NB4 (cell line): ENCODE data around the gene ELOVL3.
A peak's percentile ranks its signal among the peaks of the same experiment; 100 is the strongest.

Experiments
- DNase-seq: peaks from one replicate; pipeline ENCODE4 v3.0.0; 2010; ENCODE audit warnings: low read depth
- H3K4me3 ChIP-seq: one replicate; pipeline ENCODE4 v1.5.1; 2011; ENCODE audit warnings: mild to moderate bottlenecking, low read depth, low read length, moderate library complexity
- MYC ChIP-seq: IDR thresholded peaks from 2 replicates; pipeline ENCODE4 v1.6.1; 2011; ENCODE audit warnings: low read depth, low read length
- POLR2A ChIP-seq: IDR thresholded peaks from 2 replicates; pipeline ENCODE4 v1.6.1; 2011; ENCODE audit warnings: mild to moderate bottlenecking; ENCODE audit not compliant: insufficient read length; ENCODE audit errors: extremely low read depth
- TF ChIP-seq, protein P1 (sequence below): IDR thresholded peaks from one replicate; pipeline ENCODE4 v1.5.1; 2012; ENCODE audit warnings: low read depth, low read length
- TF ChIP-seq, protein P2 (sequence below): IDR thresholded peaks from 2 replicates; pipeline ENCODE4 v1.6.1; 2011; ENCODE audit warnings: low read depth, low read length

ELOVL3 gene

DNA sequence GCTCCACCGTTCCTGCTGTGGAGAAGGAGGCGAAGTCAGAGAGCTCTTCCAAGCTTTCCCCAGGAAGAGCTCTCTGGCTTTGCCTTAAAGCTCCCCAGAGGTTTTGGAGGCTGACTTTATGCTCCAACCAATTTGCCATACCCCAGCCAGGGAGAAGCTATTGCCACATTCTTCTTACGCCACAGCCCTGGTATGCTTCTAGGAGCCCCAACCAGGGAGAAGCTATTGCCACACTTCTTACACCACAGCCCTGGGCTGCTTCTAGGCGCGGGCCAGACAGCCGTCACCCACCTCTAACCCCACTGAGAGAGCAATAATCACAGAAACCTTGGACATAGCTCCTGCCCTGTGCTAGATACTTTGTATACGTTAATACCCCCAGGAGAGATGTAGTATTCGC, 951 bp downstream of the ELOVL3 start:
- peak overlapping the region; percentile 55 for H3K4me3 ChIP-seq
- peak; percentile 24 for TF ChIP-seq POLR2A
- TF ChIP-seq, protein P1, sequence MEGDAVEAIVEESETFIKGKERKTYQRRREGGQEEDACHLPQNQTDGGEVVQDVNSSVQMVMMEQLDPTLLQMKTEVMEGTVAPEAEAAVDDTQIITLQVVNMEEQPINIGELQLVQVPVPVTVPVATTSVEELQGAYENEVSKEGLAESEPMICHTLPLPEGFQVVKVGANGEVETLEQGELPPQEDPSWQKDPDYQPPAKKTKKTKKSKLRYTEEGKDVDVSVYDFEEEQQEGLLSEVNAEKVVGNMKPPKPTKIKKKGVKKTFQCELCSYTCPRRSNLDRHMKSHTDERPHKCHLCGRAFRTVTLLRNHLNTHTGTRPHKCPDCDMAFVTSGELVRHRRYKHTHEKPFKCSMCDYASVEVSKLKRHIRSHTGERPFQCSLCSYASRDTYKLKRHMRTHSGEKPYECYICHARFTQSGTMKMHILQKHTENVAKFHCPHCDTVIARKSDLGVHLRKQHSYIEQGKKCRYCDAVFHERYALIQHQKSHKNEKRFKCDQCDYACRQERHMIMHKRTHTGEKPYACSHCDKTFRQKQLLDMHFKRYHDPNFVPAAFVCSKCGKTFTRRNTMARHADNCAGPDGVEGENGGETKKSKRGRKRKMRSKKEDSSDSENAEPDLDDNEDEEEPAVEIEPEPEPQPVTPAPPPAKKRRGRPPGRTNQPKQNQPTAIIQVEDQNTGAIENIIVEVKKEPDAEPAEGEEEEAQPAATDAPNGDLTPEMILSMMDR: no peak
- TF ChIP-seq, protein P2, sequence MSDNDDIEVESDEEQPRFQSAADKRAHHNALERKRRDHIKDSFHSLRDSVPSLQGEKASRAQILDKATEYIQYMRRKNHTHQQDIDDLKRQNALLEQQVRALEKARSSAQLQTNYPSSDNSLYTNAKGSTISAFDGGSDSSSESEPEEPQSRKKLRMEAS: peak; percentile 66; the same call in 1 of the 2 replicates
- TF ChIP-seq MYC: peak; percentile 34; the same call in 1 of the 2 replicates
- peak; percentile 98 for DNase-seq

DNA sequence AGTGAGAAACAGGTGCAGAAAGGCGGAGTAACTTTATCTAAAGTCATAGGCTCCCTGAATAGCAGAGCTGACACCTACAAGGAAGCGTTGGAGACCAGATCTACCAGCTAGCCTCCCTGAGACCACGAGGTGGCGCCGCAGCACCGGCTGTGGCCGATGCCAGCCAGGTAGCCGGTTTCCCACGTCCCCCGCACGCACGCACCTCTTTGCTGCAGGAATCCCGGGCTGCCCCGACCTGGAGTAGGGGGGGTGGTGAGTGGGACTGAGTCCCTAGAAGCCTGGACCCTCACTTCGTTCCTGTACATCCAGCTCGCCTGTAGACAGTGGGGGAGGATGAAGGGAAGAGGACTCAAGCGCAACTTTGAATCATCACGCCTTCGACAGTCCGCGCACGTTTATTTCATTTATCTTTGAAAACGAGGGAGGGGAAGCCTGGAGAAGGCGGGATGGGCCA, 3.7 kb downstream of the ELOVL3 start:
- peak; percentile 84 for DNase-seq
- no peak overlapping the region for H3K4me3 ChIP-seq
- no peak for TF ChIP-seq MYC
- no peak for TF ChIP-seq POLR2A
- TF ChIP-seq, protein P1: peak; percentile 96
- TF ChIP-seq, protein P2: peak; percentile 65

DNA sequence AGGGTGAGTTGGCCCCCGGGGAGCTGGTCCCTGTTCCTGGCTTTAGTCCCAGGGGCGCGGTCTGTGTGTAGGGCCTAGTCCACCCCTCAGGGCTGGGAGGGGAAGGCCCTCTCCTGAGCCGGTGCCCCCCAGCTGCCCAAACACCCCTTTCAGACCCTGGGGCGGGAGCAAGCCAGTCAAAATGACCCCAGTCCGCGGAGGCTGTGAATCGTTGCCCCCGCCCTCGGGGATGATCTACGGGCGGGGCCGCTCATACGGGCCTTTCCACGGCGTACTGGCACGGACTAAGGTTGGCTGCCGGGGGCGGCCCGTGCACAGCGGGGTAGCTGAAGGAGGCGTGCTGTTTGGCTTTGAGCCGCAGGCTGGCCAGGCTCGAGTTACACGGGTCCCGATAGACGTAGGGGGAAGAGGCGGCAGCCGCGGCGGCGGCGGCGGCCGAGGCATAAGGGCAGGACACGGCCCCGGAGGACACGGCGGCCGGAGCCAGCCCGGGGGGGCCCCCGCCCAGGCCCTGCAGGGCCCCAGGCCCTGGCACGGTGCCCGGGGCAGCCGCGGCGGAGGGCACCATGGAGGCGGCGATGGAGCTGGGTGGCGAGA, 4.3 kb downstream of the ELOVL3 start:
- no peak overlapping the region for H3K4me3 ChIP-seq
- TF ChIP-seq POLR2A (no peak), MYC (no peak)
- TF ChIP-seq, protein P1: no peak
- TF ChIP-seq, protein P2: peak; percentile 58
- DNase-seq: peak; percentile 80

DNA sequence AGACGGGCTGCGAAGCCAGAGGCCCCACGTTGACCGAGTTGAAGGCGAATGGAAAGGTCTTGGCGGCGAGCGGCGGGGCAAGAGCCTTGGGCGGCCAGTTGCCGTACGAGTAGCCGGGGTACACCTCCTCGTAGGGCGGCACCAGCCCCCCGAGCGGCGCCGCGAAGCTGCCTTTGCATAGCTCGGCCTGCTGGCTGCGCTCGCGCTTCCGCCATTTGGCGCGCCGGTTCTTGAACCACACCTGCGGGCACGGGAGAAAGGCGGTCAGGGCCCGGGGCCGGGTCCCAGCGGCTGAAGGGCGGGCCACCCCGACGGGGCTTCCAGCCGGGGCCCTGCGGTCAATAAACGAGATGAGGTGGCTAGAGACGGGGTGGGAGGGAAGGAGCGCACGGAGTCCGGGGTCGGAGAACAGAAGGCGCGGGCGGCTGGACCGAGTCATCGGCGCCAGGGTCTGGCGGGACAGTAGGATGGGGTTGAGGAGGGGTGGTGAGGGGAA, 4.8 kb downstream of the ELOVL3 start:
- TF ChIP-seq MYC (no peak), POLR2A (no peak)
- TF ChIP-seq, protein P2: no peak
- TF ChIP-seq, protein P1: no peak
- DNase-seq: peak; percentile 35
- H3K4me3 ChIP-seq: no peak overlapping the region

DNA sequence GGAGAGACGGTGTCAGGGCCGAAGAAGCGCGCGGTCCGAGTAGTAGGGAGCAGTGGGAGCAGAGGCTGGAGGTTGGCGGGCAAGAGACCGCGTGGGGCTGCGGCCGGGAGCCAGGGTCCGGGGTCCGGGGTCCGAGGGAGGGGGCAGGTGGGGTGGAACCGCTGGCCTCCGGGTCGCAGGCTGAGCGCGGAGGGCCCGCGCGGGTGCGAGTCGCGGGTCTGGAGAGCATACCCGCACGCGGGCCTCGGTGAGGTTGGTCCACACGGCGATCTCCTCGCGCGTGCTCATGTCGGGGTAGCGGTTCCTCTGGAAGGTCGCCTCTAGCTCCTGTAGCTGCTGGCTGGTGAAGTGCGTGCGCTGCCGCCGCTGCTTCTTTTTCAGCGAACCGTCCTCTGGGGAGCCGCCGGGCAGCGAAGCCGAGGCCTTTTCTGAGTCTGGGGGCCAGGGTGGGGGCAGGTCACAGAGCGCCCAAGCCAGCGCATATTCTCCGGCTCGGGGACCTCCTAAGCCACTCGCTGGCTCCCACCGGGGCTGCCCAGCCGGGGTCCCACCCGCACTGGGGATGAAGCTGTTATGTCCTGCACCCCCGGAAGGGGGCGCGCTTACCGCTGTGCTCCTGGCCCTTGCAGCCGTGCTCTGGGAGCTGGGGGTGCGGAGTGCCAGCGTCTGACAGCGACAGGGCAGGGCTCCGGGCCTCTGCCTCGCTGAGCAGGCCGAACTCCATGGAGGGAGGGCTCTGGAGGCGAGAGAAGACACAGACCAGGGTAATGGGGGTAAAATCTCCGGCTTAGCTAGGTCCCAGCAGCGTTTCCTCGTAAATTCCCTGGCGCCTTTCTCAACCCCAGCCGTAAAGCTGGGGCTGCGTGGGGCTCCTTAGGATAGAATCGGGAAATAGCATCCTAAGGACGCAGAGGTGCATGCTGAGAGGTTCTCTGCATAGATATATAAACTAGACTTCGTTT, 5.5 kb downstream of the ELOVL3 start:
- no peak overlapping the region for H3K4me3 ChIP-seq
- peak; percentile 70 for DNase-seq
- TF ChIP-seq, protein P2: no peak
- TF ChIP-seq, protein P1: peak; percentile 84
- no peak for TF ChIP-seq POLR2A
- no peak for TF ChIP-seq MYC
